Erythroblast (primary cell): Measurements from ENCODE around the gene BARHL1.

Source experiments
- DNase-seq, 2 experiments: peaks; one replicate each; lab custom pipeline; 2025; lab: John Stamatoyannopoulos, UW
- GATA1 ChIP-seq: IDR thresholded peaks from 2 replicates; pipeline ENCODE4 v1.6.1; 2011; ENCODE audit warnings: low read depth, mild to moderate bottlenecking, control low read depth, low read length, moderate library complexity
- POLR2A ChIP-seq: IDR thresholded peaks from 2 replicates; pipeline ENCODE4 v1.6.1; 2011; ENCODE audit warnings: mild to moderate bottlenecking, low read length

Gene BARHL1

GRCh38 chr9:132586830-132587591, 4.6 kb downstream of the BARHL1 start:
- TF ChIP-seq GATA1 (no peak), POLR2A (no peak)
- DNase-seq = no peak

GRCh38 chr9:132587592-132587955, 5.2 kb downstream of the BARHL1 start:
- no peak for TF ChIP-seq GATA1
- no peak for TF ChIP-seq POLR2A
- no peak for DNase-seq

GRCh38 chr9:132588098-132588497, 5.7 kb downstream of the BARHL1 start:
- DNase-seq = no peak
- TF ChIP-seq POLR2A = no peak
- TF ChIP-seq GATA1 = no peak

- no peak for DNase-seq
- no peak for TF ChIP-seq POLR2A
- TF ChIP-seq GATA1 = no peak
Observed at GRCh38 chr9:132588501-132589147, 6.2 kb downstream of the BARHL1 start.

GRCh38 chr9:132589148-132590036, 7.0 kb downstream of the BARHL1 start:
- no peak for DNase-seq
- TF ChIP-seq GATA1 = no peak
- no peak for TF ChIP-seq POLR2A

GRCh38 chr9:132590037-132590317, 7.6 kb downstream of the BARHL1 start:
- no peak for DNase-seq
- TF ChIP-seq POLR2A = no peak

GRCh38 chr9:132590318-132591182, 8.1 kb downstream of the BARHL1 start:
- no peak for DNase-seq
- no peak for TF ChIP-seq POLR2A

GRCh38 chr9:132591244-132591643, 8.8 kb downstream of the BARHL1 start:
- DNase-seq = no peak
- TF ChIP-seq POLR2A = no peak
- TF ChIP-seq GATA1 = no peak

GRCh38 chr9:132591751-132592314, 9.4 kb downstream of the BARHL1 start:
- no peak for TF ChIP-seq GATA1
- no peak for TF ChIP-seq POLR2A
- no peak for DNase-seq

- no peak for TF ChIP-seq GATA1
- no peak for TF ChIP-seq POLR2A
- DNase-seq = no peak
Observed at GRCh38 chr9:132592451-132592850, 10.0 kb downstream of the BARHL1 start.

- no peak for DNase-seq
- TF ChIP-seq POLR2A (no peak), GATA1 (no peak)
Observed at GRCh38 chr9:132594412-132594811, 12.0 kb downstream of the BARHL1 start.

- TF ChIP-seq POLR2A (no peak), GATA1 (no peak)
- no peak for DNase-seq
Observed at GRCh38 chr9:132595319-132595718, 12.9 kb downstream of the BARHL1 start.

- no peak for TF ChIP-seq GATA1
- no peak for TF ChIP-seq POLR2A
- DNase-seq = no peak
Observed at GRCh38 chr9:132596200-132596599, 13.8 kb downstream of the BARHL1 start.
